KMS-11 (cell line): ENCODE data around the gene AMER2.

Source experiments
- H2AFZ ChIP-seq: fragments of 200-600 bp; sonication (generic); 2 replicates; pipeline ENCODE4 v1.6.1; 2016; ENCODE audit warnings: antibody characterized with exemption, mixed run types, low read depth
- H3K27ac ChIP-seq: fragments of 200-600 bp; sonication (generic); 2 replicates; pipeline ENCODE4 v1.6.1; 2016; ENCODE audit warnings: mild to moderate bottlenecking, mixed run types
- H3K27me3 ChIP-seq: fragments of 200-600 bp; sonication (generic); 2 replicates; pipeline ENCODE4 v1.6.1; 2017; ENCODE audit warnings: mild to moderate bottlenecking, low read depth, mixed run types, moderate library complexity; ENCODE audit not compliant: insufficient read depth
- H3K36me3 ChIP-seq: fragments of 200-600 bp; sonication (generic); 2 replicates; pipeline ENCODE4 v1.6.1; 2017; ENCODE audit warnings: mild to moderate bottlenecking, mixed run types; ENCODE audit not compliant: insufficient read depth
- H3K4me1 ChIP-seq: fragments of 200-600 bp; sonication (generic); 2 replicates; pipeline ENCODE4 v1.6.1; 2016; ENCODE audit warnings: mild to moderate bottlenecking, low read depth, mixed run types; ENCODE audit not compliant: poor library complexity, severe bottlenecking
- H3K4me2 ChIP-seq: fragments of 200-600 bp; sonication (generic); 2 replicates; pipeline ENCODE4 v1.7.0; 2016; ENCODE audit warnings: mild to moderate bottlenecking, mixed run types
- H3K4me3 ChIP-seq: fragments of 200-600 bp; sonication (generic); IDR thresholded peaks from 2 replicates; pipeline ENCODE4 v1.6.1; 2017; ENCODE audit warnings: low read depth, low read length, mixed read lengths; ENCODE audit not compliant: insufficient read depth
- H3K79me2 ChIP-seq: fragments of 200-600 bp; sonication (generic); 2 replicates; pipeline ENCODE4 v1.6.1; 2016; ENCODE audit warnings: low read depth, mixed run types; ENCODE audit not compliant: insufficient read depth
- H3K9ac ChIP-seq: fragments of 200-600 bp; sonication (generic); 2 replicates; pipeline ENCODE4 v1.6.1; 2016; ENCODE audit warnings: mild to moderate bottlenecking, mixed run types
- H4K20me1 ChIP-seq: fragments of 200-600 bp; sonication (generic); 2 replicates; pipeline ENCODE4 v1.6.1; 2016; ENCODE audit warnings: mild to moderate bottlenecking, mixed run types; ENCODE audit not compliant: insufficient read depth
- TF ChIP-seq, protein P1 (sequence below): fragments of 200-600 bp; sonication (generic); conservative IDR thresholded peaks from 2 replicates; pipeline ENCODE4 v1.6.1; 2017; ENCODE audit warnings: low read depth, mild to moderate bottlenecking, antibody characterized with exemption, low read length, moderate library complexity, mixed read lengths

AMER2 gene

DNA sequence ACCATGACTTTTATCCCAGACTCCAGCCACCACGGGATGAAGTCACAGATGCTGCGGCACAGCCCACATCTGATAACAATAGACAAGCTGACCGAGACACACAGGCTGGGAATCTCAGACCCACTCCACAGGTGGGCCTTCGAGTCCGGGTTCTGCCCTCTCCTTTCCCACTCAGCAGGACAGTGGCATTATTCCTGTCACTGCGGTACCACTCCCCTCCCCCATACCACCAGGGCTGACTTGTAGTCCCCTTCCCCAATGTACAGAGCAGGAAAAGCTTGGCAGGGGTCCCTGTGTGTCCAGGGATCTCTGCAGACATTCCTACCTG, 179 bp upstream of the AMER2 start:
- TF ChIP-seq, protein P1, sequence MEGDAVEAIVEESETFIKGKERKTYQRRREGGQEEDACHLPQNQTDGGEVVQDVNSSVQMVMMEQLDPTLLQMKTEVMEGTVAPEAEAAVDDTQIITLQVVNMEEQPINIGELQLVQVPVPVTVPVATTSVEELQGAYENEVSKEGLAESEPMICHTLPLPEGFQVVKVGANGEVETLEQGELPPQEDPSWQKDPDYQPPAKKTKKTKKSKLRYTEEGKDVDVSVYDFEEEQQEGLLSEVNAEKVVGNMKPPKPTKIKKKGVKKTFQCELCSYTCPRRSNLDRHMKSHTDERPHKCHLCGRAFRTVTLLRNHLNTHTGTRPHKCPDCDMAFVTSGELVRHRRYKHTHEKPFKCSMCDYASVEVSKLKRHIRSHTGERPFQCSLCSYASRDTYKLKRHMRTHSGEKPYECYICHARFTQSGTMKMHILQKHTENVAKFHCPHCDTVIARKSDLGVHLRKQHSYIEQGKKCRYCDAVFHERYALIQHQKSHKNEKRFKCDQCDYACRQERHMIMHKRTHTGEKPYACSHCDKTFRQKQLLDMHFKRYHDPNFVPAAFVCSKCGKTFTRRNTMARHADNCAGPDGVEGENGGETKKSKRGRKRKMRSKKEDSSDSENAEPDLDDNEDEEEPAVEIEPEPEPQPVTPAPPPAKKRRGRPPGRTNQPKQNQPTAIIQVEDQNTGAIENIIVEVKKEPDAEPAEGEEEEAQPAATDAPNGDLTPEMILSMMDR, result no peak

GRCh38 chr13:25171170-25171516, 945 bp downstream of the AMER2 start:
- H3K4me3 ChIP-seq, result no peak overlapping the region
- TF ChIP-seq, protein P1, result no peak
- no peak overlapping the region for H2AFZ ChIP-seq
- no peaks in the 10 kb centered on the region for H4K20me1 ChIP-seq
- no peak overlapping the region for H3K27ac ChIP-seq
- no peaks in the 10 kb centered on the region for H3K79me2 ChIP-seq
- H3K36me3 ChIP-seq, result no peaks in the 10 kb centered on the region
- H3K9ac ChIP-seq, result no peak overlapping the region
- H3K4me1 ChIP-seq, result no peaks in the 10 kb centered on the region
- H3K27me3 ChIP-seq, result no peaks in the 10 kb centered on the region
- H3K4me2 ChIP-seq, result no peak overlapping the region

More for the DNA sequence above, 179 bp upstream of the AMER2 start:
- Histone ChIP-seq H3K4me3 (no peak overlapping the region), H4K20me1 (no peaks in the 10 kb centered on the region), H3K27ac (no peak overlapping the region), H3K36me3 (no peaks in the 10 kb centered on the region), H3K4me2 (no peak overlapping the region), H3K79me2 (no peaks in the 10 kb centered on the region), H3K9ac (no peak overlapping the region), H2AFZ (no peak overlapping the region), H3K27me3 (no peaks in the 10 kb centered on the region), H3K4me1 (no peaks in the 10 kb centered on the region)

GRCh38 chr13:25170554-25171111, 1.5 kb downstream of the AMER2 start:
- no peaks in the 10 kb centered on the region for H3K4me1 ChIP-seq
- H3K9ac ChIP-seq, result no peak overlapping the region
- H3K4me2 ChIP-seq, result no peak overlapping the region
- TF ChIP-seq, protein P1, result no peak
- no peaks in the 10 kb centered on the region for H3K79me2 ChIP-seq
- no peak overlapping the region for H3K27ac ChIP-seq
- H3K36me3 ChIP-seq, result no peaks in the 10 kb centered on the region
- no peaks in the 10 kb centered on the region for H3K27me3 ChIP-seq
- H3K4me3 ChIP-seq, result no peak overlapping the region
- no peaks in the 10 kb centered on the region for H4K20me1 ChIP-seq
- no peak overlapping the region for H2AFZ ChIP-seq

DNA sequence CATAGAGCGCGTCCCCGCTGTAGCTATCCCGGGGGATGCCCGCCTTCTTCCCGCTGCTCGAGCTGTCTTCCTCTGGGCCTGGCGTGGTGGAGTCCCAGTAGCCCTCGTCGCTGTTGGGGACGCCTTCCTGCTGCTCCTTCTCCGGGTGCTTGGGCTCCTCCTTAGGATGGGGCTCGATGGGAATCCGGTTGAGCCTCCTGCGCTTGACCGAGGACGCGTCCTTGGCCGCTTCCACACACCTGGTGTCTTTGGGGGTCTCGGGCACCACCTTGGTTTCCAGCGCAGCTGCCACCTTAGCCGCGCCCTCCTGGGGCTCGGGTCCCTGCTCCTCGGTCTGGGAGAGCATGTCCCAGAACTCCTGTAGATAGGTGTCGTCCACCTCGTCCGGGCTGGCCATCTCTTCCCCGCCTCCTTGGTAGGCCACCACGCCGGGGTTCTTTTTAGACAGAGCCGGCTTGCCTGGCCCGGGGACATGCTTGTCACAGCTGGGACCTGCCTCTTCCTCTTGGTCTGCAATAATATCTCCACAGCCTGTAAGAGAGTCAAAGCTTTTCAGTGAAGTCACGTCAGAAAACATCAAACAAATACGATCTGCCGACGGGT, 2.0 kb downstream of the AMER2 start:
- H2AFZ ChIP-seq, result no peak overlapping the region
- H3K27me3 ChIP-seq, result no peaks in the 10 kb centered on the region
- TF ChIP-seq, protein P1, result no peak
- H3K36me3 ChIP-seq, result no peaks in the 10 kb centered on the region
- H3K4me1 ChIP-seq, result no peaks in the 10 kb centered on the region
- H3K4me3 ChIP-seq, result no peak overlapping the region
- no peaks in the 10 kb centered on the region for H3K79me2 ChIP-seq
- no peak overlapping the region for H3K4me2 ChIP-seq
- no peak overlapping the region for H3K27ac ChIP-seq
- H3K9ac ChIP-seq, result no peak overlapping the region
- no peaks in the 10 kb centered on the region for H4K20me1 ChIP-seq
